Caco-2 (cell line): ENCODE measurements around the gene CADM4. TPM values are rescaled to one million over a fixed set of nuclear protein-coding genes. Genes with fewer than 3 reads are reported as not detected.
A peak's percentile ranks its signal among the peaks of the same experiment; 100 is the strongest.

Source experiments
- BruUV-seq: library from RNA; stranded (reverse); fragments of 400-500 nt; replicated peaks from 2 replicates; lab custom pipeline; 2021; lab: Mats Ljungman, UMichigan
- CTCF ChIA-PET: fragments of 300-600 bp; sonication (Branson Sonifier 250); formaldehyde crosslinking; loops from one replicate; lab custom pipeline; 2022; ENCODE audit warnings: antibody characterized with exemption; lab: Charles Lee
- POLR2A ChIA-PET: fragments of 300-600 bp; sonication (Branson Sonifier 250); formaldehyde crosslinking; loops from one replicate; lab custom pipeline; 2022; ENCODE audit warnings: antibody characterized with exemption; lab: Charles Lee
- DNase-seq, 2 experiments: peaks; one replicate each; pipeline versions ENCODE4 v3.0.0 to v3.0.0-alpha.2; 2020 to 2022
- H3K27me3 ChIP-seq: replicated peaks from 2 replicates; pipeline ENCODE4 v1.6.0; 2011; ENCODE audit warnings: low read length; ENCODE audit not compliant: control insufficient read depth, insufficient read depth
- H3K36me3 ChIP-seq: 2 replicates; pipeline ENCODE4 v1.5.1; 2011; ENCODE audit warnings: low read length; ENCODE audit not compliant: control insufficient read depth, insufficient read depth
- H3K4me1 ChIP-seq: fragments of 250-450 bp; sonication (Bioruptor Pico); 2 replicates; pipeline ENCODE4 v1.5.1; 2020; ENCODE audit warnings: mild to moderate bottlenecking
- H3K4me3 ChIP-seq: 2 replicates; pipeline ENCODE4 v1.5.1; 2011; ENCODE audit warnings: low read depth, mild to moderate bottlenecking, control low read depth, low read length
- H3K9me3 ChIP-seq: fragments of 250-450 bp; sonication (Bioruptor Pico); 2 replicates; pipeline ENCODE4 v1.5.1; 2020; ENCODE audit warnings: mild to moderate bottlenecking, moderate library complexity
- H3K27ac Mint-ChIP-seq: one replicate; pipeline ENCODE4 v1.8.0; 2022; ENCODE audit warnings: mixed read lengths; ENCODE audit not compliant: unreplicated experiment
- H3K27me3 Mint-ChIP-seq: one replicate; pipeline ENCODE4 v1.8.0; 2022; ENCODE audit warnings: mixed read lengths; ENCODE audit not compliant: insufficient read depth, unreplicated experiment
- H3K36me3 Mint-ChIP-seq: one replicate; pipeline ENCODE4 v1.8.0; 2022; ENCODE audit warnings: mild to moderate bottlenecking, mixed read lengths; ENCODE audit not compliant: insufficient read depth, unreplicated experiment
- H3K4me1 Mint-ChIP-seq: one replicate; pipeline ENCODE4 v1.8.0; 2022; ENCODE audit warnings: low read depth, mixed read lengths; ENCODE audit not compliant: unreplicated experiment
- H3K4me3 Mint-ChIP-seq: one replicate; pipeline ENCODE4 v1.8.0; 2022; ENCODE audit warnings: mild to moderate bottlenecking, moderate library complexity, mixed read lengths; ENCODE audit not compliant: unreplicated experiment
- H3K9me3 Mint-ChIP-seq: one replicate; pipeline ENCODE4 v1.8.0; 2022; ENCODE audit warnings: mixed read lengths; ENCODE audit not compliant: unreplicated experiment
- CTCF ChIP-seq, 2 experiments: fragments of 200-600 bp in 1 of 2; IDR thresholded peaks; 1 replicate in 1 of 2; 2 replicates in 1 of 2; pipeline versions ENCODE4 v1.5.1 to v1.8.0; 2011 to 2022; ENCODE audit warnings: antibody characterized with exemption in 1 of 2, control low read depth in 1 of 2, inconsistent platforms in 1 of 2, low read depth in 1 of 2, low read length in 1 of 2, mild to moderate bottlenecking in 1 of 2, moderate library complexity in 1 of 2; ENCODE audit not compliant: insufficient read depth in 1 of 2, severe bottlenecking in 1 of 2, unreplicated experiment in 1 of 2
- intact Hi-C: fragments of 100-400 bp; cut with micrococcal nuclease; formaldehyde crosslinking; loops from one replicate; pipeline ENCODE4 v1.10.0; 2022; ENCODE audit not compliant: unreplicated experiment
- total RNA-seq: library from RNA; stranded (reverse); gene quantifications from 2 replicates; pipeline ENCODE4 v1.2.3, GENCODE V29; 2022

CADM4 gene
- total RNA-seq, 1 experiment from 2014 or later, result 13.2 TPM

- H3K4me1 ChIP-seq, result peaks cover 6% of the 10 kb centered on the region; the same call in 1 of the 2 replicates
- peak; percentile 100 for DNase-seq
- H3K4me3 ChIP-seq, result peak within 1 kb of the TSS; percentile 73
- no peaks in the 10 kb centered on the region for H3K9me3 ChIP-seq
- intact Hi-C loops, result loop anchor here (1.0 to 10.0 kb wide), 7 partner anchors 21 to 189 kb away; partner anchors contain the start of genes KCNN4, LYPD3, PINLYP and XRCC1
- peaks cover 7% of the 10 kb centered on the region for H3K4me1 Mint-ChIP-seq
- H3K27ac Mint-ChIP-seq, result peak within 1 kb of the TSS; percentile 95
- no peaks in the 10 kb centered on the region; the same call in 1 of the 2 replicates for H3K36me3 ChIP-seq
- peaks cover 37% of the 10 kb centered on the region for H3K36me3 Mint-ChIP-seq
- no peaks in the 10 kb centered on the region for H3K27me3 ChIP-seq
- TF ChIP-seq CTCF (IDR thresholded peaks at IDR 0.05; ENCODE audit: insufficient read depth in 1 of 2, low read depth in 1 of 2, low read length in 1 of 2, severe bottlenecking in 1 of 2, unreplicated experiment in 1 of 2), result peak in 1 of 2 experiments; percentile 9
- peak within 1 kb of the TSS; percentile 97 for H3K4me3 Mint-ChIP-seq
- POLR2A ChIA-PET, result interaction anchor here (0.5 to 1.5 kb wide), 9 partner anchors 12 to 674 kb away, joined by 3 to 10 read pairs (median 4); partner anchors contain the start of genes PINLYP and ZNF575
- H3K9me3 Mint-ChIP-seq, result no peaks in the 10 kb centered on the region
- CTCF ChIA-PET, result interaction anchor here (0.7 to 3.3 kb wide), 8 partner anchors 22 to 149 kb away, joined by 3 to 27 read pairs (median 4); partner anchors contain the start of gene ZNF575
- no peaks in the 10 kb centered on the region for H3K27me3 Mint-ChIP-seq
- TSS peak; percentile 17 for BruUV-seq
These were observed 43.4 kb downstream of the CADM4 start, which contains the start of the genes IRGQ and ZNF576 for GRCh38 chr19:43595999-43596841. Gene IRGQ, minus strand, starts transcription at chr19:43596134. Its CDS starts 796 bp downstream, at chr19:43595338. Gene ZNF576, plus strand, starts transcription at chr19:43596595. Its CDS starts 514 bp downstream, at chr19:43597109.

- Histone ChIP-seq H3K4me1 (peaks cover 6% of the 10 kb centered on the region; the same call in 1 of the 2 replicates), H3K36me3 (no peaks in the 10 kb centered on the region; the same call in 1 of the 2 replicates), H3K4me3 (peak overlapping the region; percentile 73), H3K27me3 (no peaks in the 10 kb centered on the region), H3K9me3 (no peaks in the 10 kb centered on the region)
- BruUV-seq, result TSS peak; percentile 87
- TF ChIP-seq CTCF (IDR thresholded peaks at IDR 0.05; ENCODE audit: insufficient read depth in 1 of 2, low read depth in 1 of 2, low read length in 1 of 2, severe bottlenecking in 1 of 2, unreplicated experiment in 1 of 2), result no peak
- Mint-ChIP-seq H3K27me3 (no peaks in the 10 kb centered on the region), H3K36me3 (peaks cover 43% of the 10 kb centered on the region), H3K9me3 (no peaks in the 10 kb centered on the region), H3K4me1 (peaks cover 7% of the 10 kb centered on the region), H3K4me3 (peak overlapping the region; percentile 97), H3K27ac (peak overlapping the region; percentile 95)
- intact Hi-C loops, result loop anchor here (2.0 to 10.0 kb wide), 3 partner anchors 35 to 189 kb away; partner anchors contain the start of genes KCNN4 and LYPD3
- ChIA-PET CTCF (interaction anchor here (1.0 to 3.3 kb wide), 6 partner anchors 41 to 149 kb away, joined by 4 to 27 read pairs (median 7); partner anchors contain the start of gene ZNF575), POLR2A (interaction anchor here (0.5 to 1.5 kb wide), 8 partner anchors 11 to 673 kb away, joined by 3 to 10 read pairs (median 4); partner anchors contain the start of genes PINLYP and ZNF575)
- DNase-seq, result peak in 1 of 2 experiments; percentile 16
These were observed 44.0 kb downstream of the CADM4 start for GRCh38 chr19:43595605-43595998.
